DND-41 (cell line): ENCODE results near the gene ANXA7.

Experiments
- EZH2 ChIP-seq: IDR thresholded peaks from 3 replicates; pipeline ENCODE4 v1.6.1; 2012; ENCODE audit warnings: borderline replicate concordance, low read depth, mild to moderate bottlenecking, moderate library complexity, low read length, inconsistent platforms; ENCODE audit not compliant: severe bottlenecking
- TF ChIP-seq, protein P1 (sequence below): IDR thresholded peaks from 2 replicates; pipeline ENCODE4 v1.5.1; 2012; ENCODE audit warnings: borderline replicate concordance, low read length, moderate library complexity, mild to moderate bottlenecking; ENCODE audit not compliant: poor library complexity, severe bottlenecking; ENCODE audit errors: extremely low read depth

DNA sequence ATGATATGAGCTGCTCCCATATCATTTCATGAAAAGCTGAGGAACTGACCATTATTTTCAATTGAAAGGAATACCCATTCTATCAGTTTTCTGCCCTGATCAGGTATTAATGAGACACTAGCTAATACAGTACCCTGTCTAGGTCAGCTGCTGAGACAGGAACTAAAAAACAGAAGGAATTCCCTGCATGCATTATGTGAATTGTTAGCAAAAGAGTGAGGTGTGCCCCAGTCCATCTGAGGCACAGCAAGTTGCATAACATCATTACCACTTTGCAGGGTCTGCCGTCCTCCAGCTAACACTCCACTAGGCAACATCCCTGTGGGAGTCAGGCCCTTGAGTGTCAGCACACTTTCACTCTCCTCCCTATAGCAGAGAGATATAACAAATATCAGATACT lies 30.6 kb upstream of the ANXA7 start:
- TF ChIP-seq, protein P1, sequence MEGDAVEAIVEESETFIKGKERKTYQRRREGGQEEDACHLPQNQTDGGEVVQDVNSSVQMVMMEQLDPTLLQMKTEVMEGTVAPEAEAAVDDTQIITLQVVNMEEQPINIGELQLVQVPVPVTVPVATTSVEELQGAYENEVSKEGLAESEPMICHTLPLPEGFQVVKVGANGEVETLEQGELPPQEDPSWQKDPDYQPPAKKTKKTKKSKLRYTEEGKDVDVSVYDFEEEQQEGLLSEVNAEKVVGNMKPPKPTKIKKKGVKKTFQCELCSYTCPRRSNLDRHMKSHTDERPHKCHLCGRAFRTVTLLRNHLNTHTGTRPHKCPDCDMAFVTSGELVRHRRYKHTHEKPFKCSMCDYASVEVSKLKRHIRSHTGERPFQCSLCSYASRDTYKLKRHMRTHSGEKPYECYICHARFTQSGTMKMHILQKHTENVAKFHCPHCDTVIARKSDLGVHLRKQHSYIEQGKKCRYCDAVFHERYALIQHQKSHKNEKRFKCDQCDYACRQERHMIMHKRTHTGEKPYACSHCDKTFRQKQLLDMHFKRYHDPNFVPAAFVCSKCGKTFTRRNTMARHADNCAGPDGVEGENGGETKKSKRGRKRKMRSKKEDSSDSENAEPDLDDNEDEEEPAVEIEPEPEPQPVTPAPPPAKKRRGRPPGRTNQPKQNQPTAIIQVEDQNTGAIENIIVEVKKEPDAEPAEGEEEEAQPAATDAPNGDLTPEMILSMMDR: no peak
- TF ChIP-seq EZH2: no peak
